Rectal smooth muscle tissue (tissue), 1 donor: Measurements from ENCODE around the gene CLBA1.

Experiments used
- H3K27ac ChIP-seq: one replicate; pipeline ENCODE4 v1.7.0; 2013; ENCODE audit warnings: low read depth, low read length, inconsistent platforms
- H3K27me3 ChIP-seq: one replicate; pipeline ENCODE4 v1.7.0; 2013; ENCODE audit warnings: low read length; ENCODE audit not compliant: control insufficient read depth, insufficient read depth
- H3K36me3 ChIP-seq: one replicate; pipeline ENCODE4 v1.7.0; 2013; ENCODE audit warnings: low read length; ENCODE audit not compliant: control insufficient read depth, insufficient read depth
- H3K4me1 ChIP-seq: one replicate; pipeline ENCODE4 v1.7.0; 2013; ENCODE audit warnings: low read length; ENCODE audit not compliant: control insufficient read depth, insufficient read depth
- H3K4me3 ChIP-seq: one replicate; pipeline ENCODE4 v1.7.0; 2013; ENCODE audit warnings: low read length
- H3K9ac ChIP-seq: one replicate; pipeline ENCODE4 v1.7.0; 2013; ENCODE audit warnings: low read length

The CLBA1 gene

GRCh38 chr14:104982548-104983230 lies 2.9 kb upstream of the CLBA1 start:
- peaks cover 9% of the 10 kb centered on the region for H3K4me1 ChIP-seq

GRCh38 chr14:104983231-104983721 lies 2.3 kb upstream of the CLBA1 start:
- Histone ChIP-seq H3K4me1 (peaks cover 7% of the 10 kb centered on the region), H3K27ac (no peak overlapping the region), H3K27me3 (no peaks in the 10 kb centered on the region), H3K4me3 (no peak overlapping the region), H3K9ac (no peak overlapping the region), H3K36me3 (no peaks in the 10 kb centered on the region)

More at GRCh38 chr14:104982548-104983230, 2.9 kb upstream of the CLBA1 start:
- Histone ChIP-seq H3K36me3 (no peaks in the 10 kb centered on the region), H3K4me3 (no peak overlapping the region), H3K9ac (no peak overlapping the region), H3K27me3 (peaks cover under 1% of the 10 kb centered on the region), H3K27ac (no peak overlapping the region)

- Histone ChIP-seq H3K27ac (no peak overlapping the region), H3K36me3 (no peaks in the 10 kb centered on the region), H3K4me3 (no peak overlapping the region), H3K9ac (no peak overlapping the region), H3K4me1 (peaks cover 7% of the 10 kb centered on the region), H3K27me3 (no peaks in the 10 kb centered on the region)
Observed at GRCh38 chr14:104984056-104984894, 1.3 kb upstream of the CLBA1 start.

GRCh38 chr14:104986487-104987164 lies 1.0 kb downstream of the CLBA1 start:
- Histone ChIP-seq H3K27ac (no peak overlapping the region), H3K4me1 (peaks cover 5% of the 10 kb centered on the region), H3K36me3 (peaks cover 1% of the 10 kb centered on the region), H3K4me3 (peak overlapping the region; percentile 79), H3K9ac (no peak overlapping the region), H3K27me3 (no peaks in the 10 kb centered on the region)

- Histone ChIP-seq H3K27me3 (no peaks in the 10 kb centered on the region), H3K9ac (no peak overlapping the region), H3K4me3 (no peak overlapping the region), H3K27ac (no peak overlapping the region), H3K4me1 (peaks cover 5% of the 10 kb centered on the region), H3K36me3 (peaks cover 5% of the 10 kb centered on the region)
Observed at GRCh38 chr14:104989236-104989950, 3.8 kb downstream of the CLBA1 start.

GRCh38 chr14:104989951-104990303 lies 4.3 kb downstream of the CLBA1 start:
- H3K4me3 ChIP-seq: no peak overlapping the region
- H3K9ac ChIP-seq: no peak overlapping the region
- H3K4me1 ChIP-seq: peaks cover 5% of the 10 kb centered on the region
- H3K27ac ChIP-seq: no peak overlapping the region
- no peaks in the 10 kb centered on the region for H3K27me3 ChIP-seq
- peaks cover 5% of the 10 kb centered on the region for H3K36me3 ChIP-seq

GRCh38 chr14:104991896-104992230 lies 6.3 kb downstream of the CLBA1 start:
- Histone ChIP-seq H3K27ac (no peak overlapping the region), H3K27me3 (no peaks in the 10 kb centered on the region), H3K36me3 (peaks cover 5% of the 10 kb centered on the region), H3K9ac (no peak overlapping the region), H3K4me1 (no peaks in the 10 kb centered on the region), H3K4me3 (no peak overlapping the region)

- Histone ChIP-seq H3K4me3 (no peak overlapping the region), H3K27ac (no peak overlapping the region), H3K36me3 (peaks cover 5% of the 10 kb centered on the region), H3K27me3 (no peaks in the 10 kb centered on the region), H3K9ac (no peak overlapping the region), H3K4me1 (no peaks in the 10 kb centered on the region)
Observed at GRCh38 chr14:104992501-104992900, 6.9 kb downstream of the CLBA1 start.

- Histone ChIP-seq H3K36me3 (peaks cover 5% of the 10 kb centered on the region), H3K27me3 (no peaks in the 10 kb centered on the region), H3K4me1 (no peaks in the 10 kb centered on the region), H3K27ac (no peak overlapping the region), H3K9ac (no peak overlapping the region), H3K4me3 (no peak overlapping the region)
Observed at GRCh38 chr14:104993306-104993705, 7.7 kb downstream of the CLBA1 start.

- H3K4me3 ChIP-seq: no peak overlapping the region
- H3K9ac ChIP-seq: no peak overlapping the region
- H3K27ac ChIP-seq: no peak overlapping the region
- no peaks in the 10 kb centered on the region for H3K4me1 ChIP-seq
- H3K27me3 ChIP-seq: no peaks in the 10 kb centered on the region
- H3K36me3 ChIP-seq: peaks cover 5% of the 10 kb centered on the region
Observed at GRCh38 chr14:104993808-104994591, 8.4 kb downstream of the CLBA1 start.

- H3K27me3 ChIP-seq: no peaks in the 10 kb centered on the region
Observed at GRCh38 chr14:104994978-104995377, 9.4 kb downstream of the CLBA1 start.

More at GRCh38 chr14:104994978-104995377, 9.4 kb downstream of the CLBA1 start:
- Histone ChIP-seq H3K4me3 (no peak overlapping the region), H3K9ac (no peak overlapping the region), H3K36me3 (peaks cover 5% of the 10 kb centered on the region), H3K4me1 (no peaks in the 10 kb centered on the region), H3K27ac (no peak overlapping the region)
